Keratinocyte (primary cell): ENCODE data around the gene PTPRN2.

Experiments used
- CTCF ChIP-seq, 3 experiments: IDR thresholded peaks in 1 of 3; conservative IDR thresholded peaks in 1 of 3; optimal IDR thresholded peaks in 1 of 3; 2 replicates in 2 of 3; 3 replicates in 1 of 3; pipeline versions ENCODE3 to v1.5.1; 2011; ENCODE audit warnings: low read length in 3 of 3, mild to moderate bottlenecking in 3 of 3, moderate library complexity in 2 of 3, control low read depth in 1 of 3, inconsistent platforms in 1 of 3; ENCODE audit not compliant: insufficient read depth in 2 of 3; ENCODE audit errors: extremely low read depth in 1 of 3
- EZH2 ChIP-seq: IDR thresholded peaks from one replicate; pipeline ENCODE4 v1.6.1; 2012; ENCODE audit warnings: inconsistent platforms, mild to moderate bottlenecking, low read length, moderate library complexity

GRCh38 chr7:157549612-157550299 is 1037.9 kb downstream of the PTPRN2 start:
- TF ChIP-seq CTCF (optimal IDR thresholded peaks at IDR 0.05 in 1 of 3, IDR thresholded peaks at IDR 0.05 in 1 of 3, conservative IDR thresholded peaks at IDR 0.05 in 1 of 3; ENCODE audit: extremely low read depth in 1 of 3, insufficient read depth in 2 of 3, low read length in 3 of 3) (no peak), EZH2 (no peak)
